CD8-positive, alpha-beta memory T cell (primary cell): ENCODE data around the gene EMID1. TPM values are rescaled to one million over a fixed set of nuclear protein-coding genes. Genes with fewer than 3 reads are reported as not detected.

ENCODE experiments used
- CTCF ChIA-PET: fragments of 350-600 bp; sonication (Branson Sonifier 250); formaldehyde crosslinking; loops from one replicate; lab custom pipeline; 2021; ENCODE audit warnings: antibody characterized with exemption; lab: Charles Lee
- POLR2A ChIA-PET: fragments of 350-600 bp; sonication (Branson Sonifier 250); formaldehyde crosslinking; loops from one replicate; lab custom pipeline; 2021; ENCODE audit warnings: antibody characterized with exemption; lab: Charles Lee
- DNase-seq, 5 donors: peaks; one replicate each; pipeline versions ENCODE4 v3.0.0 to v3.0.0-alpha.2; 2020 to 2022; ENCODE audit warnings: mixed read lengths in 1 of 5
- H3K27ac ChIP-seq: one replicate; pipeline ENCODE4 v1.7.0; 2013; ENCODE audit warnings: low read depth, mild to moderate bottlenecking, low read length, moderate library complexity
- H3K27me3 ChIP-seq: 2 replicates; pipeline ENCODE4 v1.7.0; 2013; ENCODE audit warnings: low read length, mild to moderate bottlenecking; ENCODE audit not compliant: insufficient read depth, poor library complexity, severe bottlenecking
- H3K36me3 ChIP-seq: 2 replicates; pipeline ENCODE4 v1.7.0; 2013; ENCODE audit warnings: mild to moderate bottlenecking, low read length, moderate library complexity; ENCODE audit not compliant: insufficient read depth
- H3K4me1 ChIP-seq: 2 replicates; pipeline ENCODE4 v1.7.0; 2013; ENCODE audit warnings: mild to moderate bottlenecking, low read length, moderate library complexity; ENCODE audit not compliant: insufficient read depth
- H3K4me3 ChIP-seq: 2 replicates; pipeline ENCODE4 v1.7.0; 2013; ENCODE audit warnings: mild to moderate bottlenecking, low read length
- H3K9me3 ChIP-seq: 2 replicates; pipeline ENCODE4 v1.7.0; 2013; ENCODE audit warnings: mild to moderate bottlenecking, low read length
- H3K27ac Mint-ChIP-seq, 8 donors: one replicate each; pipeline ENCODE4 v1.8.0; 2020 to 2021; ENCODE audit warnings: mixed read lengths in 8 of 8, mild to moderate bottlenecking in 6 of 8, inconsistent platforms in 3 of 8, moderate library complexity in 3 of 8
- H3K27me3 Mint-ChIP-seq, 2 donors: one replicate each; pipeline ENCODE4 v1.8.0; 2020 to 2021; ENCODE audit warnings: mixed read lengths in 2 of 2, mild to moderate bottlenecking in 1 of 2, moderate library complexity in 1 of 2
- H3K36me3 Mint-ChIP-seq, 3 donors: one replicate each; pipeline ENCODE4 v1.8.0; 2020 to 2021; ENCODE audit warnings: mixed read lengths in 3 of 3, inconsistent platforms in 1 of 3, mild to moderate bottlenecking in 1 of 3
- H3K4me1 Mint-ChIP-seq, 3 donors: one replicate each; pipeline ENCODE4 v1.8.0; 2020 to 2021; ENCODE audit warnings: mixed read lengths in 3 of 3, inconsistent platforms in 1 of 3, mild to moderate bottlenecking in 1 of 3
- H3K4me3 Mint-ChIP-seq, 7 donors: one replicate each; pipeline ENCODE4 v1.8.0; 2020 to 2021; ENCODE audit warnings: mixed read lengths in 7 of 7, mild to moderate bottlenecking in 6 of 7, moderate library complexity in 4 of 7, inconsistent platforms in 2 of 7
- H3K9me3 Mint-ChIP-seq, 5 donors: one replicate each; pipeline ENCODE4 v1.8.0; 2020 to 2022; ENCODE audit warnings: mixed read lengths in 5 of 5, mild to moderate bottlenecking in 3 of 5, moderate library complexity in 2 of 5, inconsistent platforms in 1 of 5
- polyA plus RNA-seq: library from polyadenylated mRNA; unstranded; fragments of 300-500 nt; fragmentation: Illumina TruSeq; gene quantifications from one replicate; pipeline ENCODE4 v1.2.3, GENCODE V29; 2021
- total RNA-seq, 2 experiments: library from RNA; stranded (reverse); gene quantifications; one replicate each; pipeline ENCODE4 v1.2.3, GENCODE V29; 2021

EMID1 gene
- total and polyA plus RNA-seq, 3 experiments from 2014 or later, result 0.31 TPM; not detected in 2

- Mint-ChIP-seq H3K36me3 (no peaks in the 10 kb centered on the region), H3K4me3 (no peak overlapping the region), H3K27me3 (peaks cover 4 to 7% of the 10 kb centered on the region in 2 donors), H3K27ac (peak overlapping the region in 1 of 8 donors; percentile 10), H3K9me3 (peaks cover 0 to 1% (median 0%) of the 10 kb centered on the region in 5 donors), H3K4me1 (no peaks in the 10 kb centered on the region)
- Histone ChIP-seq H3K4me3 (no peak overlapping the region), H3K9me3 (no peaks in the 10 kb centered on the region), H3K27ac (no peak overlapping the region), H3K4me1 (no peaks in the 10 kb centered on the region), H3K27me3 (no peaks in the 10 kb centered on the region), H3K36me3 (no peaks in the 10 kb centered on the region)
- CTCF ChIA-PET, result no interaction called here
- DNase-seq, result no peak
- POLR2A ChIA-PET, result no interaction called here
These were observed 48.6 kb downstream of the EMID1 start for GRCh38 chr22:29254286-29254660.

GRCh38 chr22:29255064-29255621, 49.4 kb downstream of the EMID1 start:
- Histone ChIP-seq H3K4me1 (no peaks in the 10 kb centered on the region), H3K9me3 (no peaks in the 10 kb centered on the region), H3K4me3 (no peak overlapping the region), H3K27me3 (no peaks in the 10 kb centered on the region), H3K27ac (no peak overlapping the region), H3K36me3 (no peaks in the 10 kb centered on the region)
- DNase-seq, result no peak
- ChIA-PET POLR2A (no interaction called here), CTCF (interaction anchor here (2.1 kb wide), 1 partner anchor 10 kb away, joined by 9 read pairs; no protein-coding TSS in a partner anchor)
- Mint-ChIP-seq H3K27ac (no peak overlapping the region), H3K27me3 (peaks cover 4 to 7% of the 10 kb centered on the region in 2 donors), H3K9me3 (peaks cover 0 to 1% (median 0%) of the 10 kb centered on the region in 5 donors), H3K4me1 (no peaks in the 10 kb centered on the region), H3K4me3 (no peak overlapping the region), H3K36me3 (peaks cover 0 to 2% (median 0%) of the 10 kb centered on the region in 3 donors)

- CTCF ChIA-PET, result interaction anchor here (2.1 kb wide), 1 partner anchor 11 kb away, joined by 9 read pairs; no protein-coding TSS in a partner anchor
These were observed 51.1 kb downstream of the EMID1 start for GRCh38 chr22:29256606-29257325.

GRCh38 chr22:29257751-29258181, 52.1 kb downstream of the EMID1 start:
- no peaks in the 10 kb centered on the region for H3K27me3 ChIP-seq
- peaks cover 0 to 2% (median 0%) of the 10 kb centered on the region in 3 donors for H3K36me3 Mint-ChIP-seq
- H3K9me3 Mint-ChIP-seq, result peaks cover 0 to 1% (median 0%) of the 10 kb centered on the region in 5 donors
- no peak overlapping the region for H3K27ac Mint-ChIP-seq
- no peak overlapping the region for H3K4me3 Mint-ChIP-seq
- no peaks in the 10 kb centered on the region for H3K36me3 ChIP-seq
- no peaks in the 10 kb centered on the region for H3K9me3 ChIP-seq
- CTCF ChIA-PET, result no interaction called here
- no peak overlapping the region for H3K27ac ChIP-seq
- H3K4me3 ChIP-seq, result no peak overlapping the region
- no peaks in the 10 kb centered on the region for H3K4me1 Mint-ChIP-seq
- POLR2A ChIA-PET, result no interaction called here
- H3K27me3 Mint-ChIP-seq, result peaks cover 1 to 4% of the 10 kb centered on the region in 2 donors
- no peaks in the 10 kb centered on the region for H3K4me1 ChIP-seq
- no peak for DNase-seq

More at GRCh38 chr22:29256606-29257325, 51.1 kb downstream of the EMID1 start:
- Mint-ChIP-seq H3K4me1 (no peaks in the 10 kb centered on the region), H3K4me3 (no peak overlapping the region), H3K9me3 (peaks cover 0 to 1% (median 0%) of the 10 kb centered on the region in 5 donors), H3K27ac (peak overlapping the region in 1 of 8 donors; percentile 90), H3K27me3 (peaks cover 4 to 7% of the 10 kb centered on the region in 2 donors), H3K36me3 (peaks cover 0 to 2% (median 0%) of the 10 kb centered on the region in 3 donors)
- no peak overlapping the region for H3K27ac ChIP-seq
- no peaks in the 10 kb centered on the region for H3K9me3 ChIP-seq
- H3K4me3 ChIP-seq, result no peak overlapping the region
- DNase-seq, result no peak
- H3K27me3 ChIP-seq, result no peaks in the 10 kb centered on the region
- H3K36me3 ChIP-seq, result no peaks in the 10 kb centered on the region
- POLR2A ChIA-PET, result no interaction called here
- no peaks in the 10 kb centered on the region for H3K4me1 ChIP-seq

GRCh38 chr22:29258407-29259252, 52.9 kb downstream of the EMID1 start:
- Histone ChIP-seq H3K9me3 (no peaks in the 10 kb centered on the region), H3K4me3 (no peak overlapping the region), H3K36me3 (no peaks in the 10 kb centered on the region), H3K27ac (no peak overlapping the region), H3K4me1 (no peaks in the 10 kb centered on the region), H3K27me3 (no peaks in the 10 kb centered on the region)
- POLR2A ChIA-PET, result no interaction called here
- Mint-ChIP-seq H3K27ac (peak overlapping the region in 1 of 8 donors; percentile 29), H3K9me3 (peaks cover 0 to 1% (median 0%) of the 10 kb centered on the region in 5 donors), H3K27me3 (peaks cover under 1 to 1% of the 10 kb centered on the region in 2 donors), H3K4me3 (no peak overlapping the region), H3K36me3 (peaks cover 0 to 2% (median 0%) of the 10 kb centered on the region in 3 donors), H3K4me1 (no peaks in the 10 kb centered on the region)
- DNase-seq, result no peak
- CTCF ChIA-PET, result no interaction called here

- Histone ChIP-seq H3K4me1 (no peaks in the 10 kb centered on the region), H3K36me3 (no peaks in the 10 kb centered on the region), H3K4me3 (no peak overlapping the region), H3K27me3 (no peaks in the 10 kb centered on the region), H3K9me3 (no peaks in the 10 kb centered on the region), H3K27ac (no peak overlapping the region)
- Mint-ChIP-seq H3K9me3 (peaks cover 0 to 1% (median 0%) of the 10 kb centered on the region in 5 donors), H3K4me1 (no peaks in the 10 kb centered on the region), H3K27me3 (peaks cover 0 to 1% of the 10 kb centered on the region in 2 donors), H3K27ac (no peak overlapping the region), H3K4me3 (no peak overlapping the region), H3K36me3 (peaks cover 0 to 4% (median 0%) of the 10 kb centered on the region in 3 donors)
- ChIA-PET POLR2A (interaction anchor here (0.6 kb wide), 1 partner anchor 9 kb away, joined by 4 read pairs; the partner anchor contains the start of gene EWSR1), CTCF (no interaction called here)
- no peak for DNase-seq
These were observed 53.7 kb downstream of the EMID1 start for GRCh38 chr22:29259253-29259899.

- H3K27ac ChIP-seq, result no peak overlapping the region
- no peak for DNase-seq
- H3K27ac Mint-ChIP-seq, result no peak overlapping the region
- H3K27me3 Mint-ChIP-seq, result no peaks in the 10 kb centered on the region
- H3K4me1 Mint-ChIP-seq, result no peaks in the 10 kb centered on the region
- H3K9me3 ChIP-seq, result no peaks in the 10 kb centered on the region
- H3K27me3 ChIP-seq, result no peaks in the 10 kb centered on the region
- no peak overlapping the region for H3K4me3 Mint-ChIP-seq
- ChIA-PET POLR2A (interaction anchor here (0.6 kb wide), 1 partner anchor 8 kb away, joined by 4 read pairs; the partner anchor contains the start of gene EWSR1), CTCF (no interaction called here)
- peaks cover 0 to 5% (median 0%) of the 10 kb centered on the region in 3 donors for H3K36me3 Mint-ChIP-seq
- no peak overlapping the region for H3K4me3 ChIP-seq
- peaks cover 0 to 1% (median 0%) of the 10 kb centered on the region in 5 donors for H3K9me3 Mint-ChIP-seq
- H3K36me3 ChIP-seq, result no peaks in the 10 kb centered on the region
- H3K4me1 ChIP-seq, result no peaks in the 10 kb centered on the region
These were observed 54.4 kb downstream of the EMID1 start for GRCh38 chr22:29260031-29260560.
